DOHH2 (cell line): Measurements from ENCODE around the gene SCAF8.

ENCODE experiments used
- H3F3A ChIP-seq: fragments of 200-600 bp; sonication (generic), shearing (Covaris generic); 2 replicates; pipeline ENCODE4 v1.6.0; 2016; ENCODE audit warnings: antibody characterized with exemption, mild to moderate bottlenecking; ENCODE audit not compliant: control insufficient read depth, insufficient read depth
- H3K27ac ChIP-seq: fragments of 200-600 bp; sonication (generic); 2 replicates; pipeline ENCODE4 v1.5.1; 2014; ENCODE audit warnings: low read depth, mild to moderate bottlenecking, low read length, moderate library complexity
- H3K27me3 ChIP-seq: fragments of 200-600 bp; sonication (generic); 2 replicates; pipeline ENCODE4 v1.6.1; 2014; ENCODE audit warnings: mild to moderate bottlenecking, low read length, mixed read lengths; ENCODE audit not compliant: control insufficient read depth
- H3K36me3 ChIP-seq: fragments of 200-600 bp; sonication (generic); 2 replicates; pipeline ENCODE4 v1.6.1; 2014; ENCODE audit warnings: mild to moderate bottlenecking, low read length, moderate library complexity, mixed read lengths; ENCODE audit not compliant: control insufficient read depth
- H3K4me1 ChIP-seq: fragments of 200-600 bp; sonication (generic); 2 replicates; pipeline ENCODE4 v1.6.1; 2014; ENCODE audit warnings: mild to moderate bottlenecking, low read length, mixed read lengths; ENCODE audit not compliant: control insufficient read depth
- H3K4me2 ChIP-seq: fragments of 200-600 bp; sonication (generic); 2 replicates; pipeline ENCODE4 v1.6.0; 2014; ENCODE audit warnings: mild to moderate bottlenecking, low read length, moderate library complexity
- H3K4me3 ChIP-seq: fragments of 200-600 bp; sonication (generic); 2 replicates; pipeline ENCODE4 v1.5.1; 2014; ENCODE audit warnings: mild to moderate bottlenecking, low read length, mixed read lengths
- H3K79me2 ChIP-seq: fragments of 200-600 bp; sonication (generic); 2 replicates; pipeline ENCODE4 v1.6.1; 2014; ENCODE audit warnings: mild to moderate bottlenecking, low read length, mixed read lengths; ENCODE audit not compliant: control insufficient read depth
- H3K9me2 ChIP-seq: fragments of 200-600 bp; sonication (generic); replicated peaks from 2 replicates; pipeline ENCODE4 v1.6.1; 2014; ENCODE audit warnings: mild to moderate bottlenecking, low read length, mixed read lengths; ENCODE audit not compliant: control insufficient read depth
- H3K9me3 ChIP-seq: fragments of 200-600 bp; sonication (generic); 2 replicates; pipeline ENCODE4 v1.6.1; 2014; ENCODE audit warnings: antibody characterized with exemption, low read length, mixed read lengths; ENCODE audit not compliant: control insufficient read depth, insufficient read depth
- H4K20me1 ChIP-seq: fragments of 200-600 bp; sonication (generic); 2 replicates; pipeline ENCODE4 v1.6.0; 2014; ENCODE audit warnings: low read depth, mild to moderate bottlenecking, antibody characterized with exemption, low read length, moderate library complexity; ENCODE audit not compliant: control insufficient read depth, insufficient read depth
- CTCF ChIP-seq: fragments of 200-600 bp; sonication (generic); IDR thresholded peaks from one replicate; pipeline ENCODE4 v1.5.1; 2014; ENCODE audit warnings: antibody characterized with exemption, mild to moderate bottlenecking, low read depth, low read length; ENCODE audit not compliant: poor library complexity, severe bottlenecking
- EZH2phosphoT487 ChIP-seq: fragments of 200-600 bp; sonication (generic); IDR thresholded peaks from 2 replicates; pipeline ENCODE4 v1.6.1; 2017; ENCODE audit warnings: borderline replicate concordance, mild to moderate bottlenecking, antibody characterized with exemption, low read length, moderate library complexity, mixed read lengths

The SCAF8 gene

GRCh38 chr6:154689493-154690255 lies 43.5 kb upstream of the SCAF8 start:
- Histone ChIP-seq H3K27ac (no peak overlapping the region), H4K20me1 (no peaks in the 10 kb centered on the region), H3K9me3 (no peaks in the 10 kb centered on the region), H3K79me2 (no peaks in the 10 kb centered on the region), H3K4me1 (peaks cover 24% of the 10 kb centered on the region), H3K4me2 (no peak overlapping the region), H3K27me3 (no peaks in the 10 kb centered on the region), H3K36me3 (no peaks in the 10 kb centered on the region), H3K4me3 (no peak overlapping the region), H3F3A (no peaks in the 10 kb centered on the region; the same call in 1 of the 2 replicates), H3K9me2 (no peaks in the 10 kb centered on the region)
- TF ChIP-seq EZH2phosphoT487 (no peak), CTCF (no peak)

- Histone ChIP-seq H3K79me2 (no peaks in the 10 kb centered on the region), H3K9me3 (no peaks in the 10 kb centered on the region), H3K27me3 (no peaks in the 10 kb centered on the region), H3K4me2 (no peak overlapping the region), H3K4me3 (no peak overlapping the region), H3F3A (no peaks in the 10 kb centered on the region; the same call in 1 of the 2 replicates), H3K9me2 (no peaks in the 10 kb centered on the region), H3K36me3 (no peaks in the 10 kb centered on the region), H3K4me1 (peaks cover 17% of the 10 kb centered on the region), H3K27ac (no peak overlapping the region), H4K20me1 (no peaks in the 10 kb centered on the region)
- TF ChIP-seq EZH2phosphoT487 (no peak), CTCF (no peak)
These were observed 42.4 kb upstream of the SCAF8 start for GRCh38 chr6:154690857-154691256.

- H3F3A ChIP-seq: no peaks in the 10 kb centered on the region
- H4K20me1 ChIP-seq: no peaks in the 10 kb centered on the region
- no peaks in the 10 kb centered on the region for H3K9me3 ChIP-seq
- no peaks in the 10 kb centered on the region for H3K36me3 ChIP-seq
- H3K4me3 ChIP-seq: no peak overlapping the region
- no peaks in the 10 kb centered on the region for H3K27me3 ChIP-seq
- no peaks in the 10 kb centered on the region for H3K4me1 ChIP-seq
- no peak overlapping the region for H3K4me2 ChIP-seq
- TF ChIP-seq CTCF: no peak
- TF ChIP-seq EZH2phosphoT487: no peak
- no peaks in the 10 kb centered on the region for H3K9me2 ChIP-seq
- no peak overlapping the region for H3K27ac ChIP-seq
- H3K79me2 ChIP-seq: no peaks in the 10 kb centered on the region
These were observed 36.6 kb upstream of the SCAF8 start for GRCh38 chr6:154696661-154697060.
